ENCODE data around the gene FAM43A. TPM values are rescaled to one million over a fixed set of nuclear protein-coding genes. Genes with fewer than 3 reads are reported as not detected.

FAM43A gene
- total RNA-seq, 2 donors from 2014 or later: 10.9 to 12.5 TPM

GRCh38 chr3:194730365-194730764 is 44.7 kb downstream of the FAM43A start:
- no peaks in the 10 kb centered on the region for H3K4me1 ChIP-seq
- H3K9me3 ChIP-seq: peaks cover 0 to 8% of the 10 kb centered on the region in 2 donors
- no peak for DNase-seq (ENCODE audit: low spot score)
- no peaks in the 10 kb centered on the region for H3K27me3 ChIP-seq
- H3K36me3 ChIP-seq: no peaks in the 10 kb centered on the region
- H3K27ac ChIP-seq: no peak overlapping the region
- H3K4me3 ChIP-seq: no peak overlapping the region
- TF ChIP-seq CTCF (IDR thresholded peaks at IDR 0.05): no peak

GRCh38 chr3:194731506-194732073 is 45.9 kb downstream of the FAM43A start:
- no peak overlapping the region for H3K27ac ChIP-seq
- no peak for DNase-seq (ENCODE audit: low spot score)
- H3K27me3 ChIP-seq: no peaks in the 10 kb centered on the region
- H3K9me3 ChIP-seq: peaks cover 0 to 12% of the 10 kb centered on the region in 2 donors
- H3K36me3 ChIP-seq: no peaks in the 10 kb centered on the region
- TF ChIP-seq CTCF (IDR thresholded peaks at IDR 0.05): no peak
- H3K4me1 ChIP-seq: no peaks in the 10 kb centered on the region
- H3K4me3 ChIP-seq: no peak overlapping the region

- Histone ChIP-seq H3K9me3 (peaks cover 0 to 12% of the 10 kb centered on the region in 2 donors), H3K4me1 (no peaks in the 10 kb centered on the region), H3K36me3 (no peaks in the 10 kb centered on the region), H3K27me3 (no peaks in the 10 kb centered on the region), H3K27ac (no peak overlapping the region), H3K4me3 (no peak overlapping the region)
- no peak for DNase-seq (ENCODE audit: low spot score)
- TF ChIP-seq CTCF (IDR thresholded peaks at IDR 0.05): no peak
Observed at GRCh38 chr3:194732617-194733016, 46.9 kb downstream of the FAM43A start.

GRCh38 chr3:194736277-194736895 is 50.7 kb downstream of the FAM43A start:
- DNase-seq (ENCODE audit: low spot score): no peak
- H3K27me3 ChIP-seq: no peaks in the 10 kb centered on the region
- H3K4me1 ChIP-seq: peaks cover 0 to 20% of the 10 kb centered on the region in 2 donors
- H3K4me3 ChIP-seq: no peak overlapping the region
- H3K9me3 ChIP-seq: peaks cover 0 to 12% of the 10 kb centered on the region in 2 donors
- H3K27ac ChIP-seq: no peak overlapping the region
- H3K36me3 ChIP-seq: no peaks in the 10 kb centered on the region
- TF ChIP-seq CTCF (IDR thresholded peaks at IDR 0.05): no peak

- Histone ChIP-seq H3K9me3 (peaks cover 0 to 12% of the 10 kb centered on the region in 2 donors), H3K27me3 (no peaks in the 10 kb centered on the region), H3K36me3 (no peaks in the 10 kb centered on the region), H3K4me3 (no peak overlapping the region), H3K4me1 (peaks cover 0 to 20% of the 10 kb centered on the region in 2 donors), H3K27ac (no peak overlapping the region)
- no peak for DNase-seq (ENCODE audit: low spot score)
- TF ChIP-seq CTCF (IDR thresholded peaks at IDR 0.05): no peak
Observed at GRCh38 chr3:194736896-194737600, 51.4 kb downstream of the FAM43A start.

Other genes starting within 250 kb of the FAM43A start
- gene ATP13A3, start 198.9 kb upstream of the FAM43A start, total RNA-seq: 100 to 1,000 TPM; 188 to 284 TPM
- 1 to 10 TPM; 5.9 to 6.4 TPM for gene TMEM44, start 52.5 kb upstream of the FAM43A start, total RNA-seq
- 10 to 100 TPM; 15.1 to 20.5 TPM for gene LSG1, start 13.7 kb upstream of the FAM43A start, total RNA-seq